GM21381 (cell line): ENCODE results near the gene PEX6.
"Not testable (repeated sequence)": the region's sequence is repeated elsewhere in the genome, so short reads cannot be mapped to it uniquely, and the experiment has no call there.

Experiments
- ATAC-seq: cut with Tn5 transposase; IDR thresholded peaks from one replicate; pipeline ENCODE4 v1.9.1; 2021; ENCODE audit warnings: mild to moderate bottlenecking, moderate library complexity; ENCODE audit not compliant: unreplicated experiment

PEX6 gene

GRCh38 chr6:43001843-43002242 lies 22.9 kb upstream of the PEX6 start:
- ATAC-seq, result no peak

- not testable (repeated sequence) for ATAC-seq
Measured at GRCh38 chr6:42998205-42998604, 19.2 kb upstream of the PEX6 start.

- no peak for ATAC-seq
Measured at GRCh38 chr6:42996513-42996912, 17.5 kb upstream of the PEX6 start.

GRCh38 chr6:42993445-42993844 lies 14.5 kb upstream of the PEX6 start:
- ATAC-seq, result no peak

GRCh38 chr6:42989923-42990322 lies 10.9 kb upstream of the PEX6 start:
- ATAC-seq, result no peak

- no peak for ATAC-seq
Measured at GRCh38 chr6:42988486-42989020, 9.6 kb upstream of the PEX6 start.

GRCh38 chr6:42987533-42988451 lies 8.8 kb upstream of the PEX6 start:
- no peak for ATAC-seq

- no peak for ATAC-seq
Measured at GRCh38 chr6:42984924-42985475, 6.0 kb upstream of the PEX6 start.

GRCh38 chr6:42984001-42984923 lies 5.3 kb upstream of the PEX6 start, which contains the start of gene PPP2R5D:
PPP2R5D (plus strand) TSS chr6:42984570; CDS start chr6:42984678, 108 bp downstream.
- peak; percentile 94 for ATAC-seq

- ATAC-seq, result no peak
Measured at GRCh38 chr6:42981836-42982235, 2.9 kb upstream of the PEX6 start.

- ATAC-seq, result no peak
Measured at GRCh38 chr6:42979523-42980177, 669 bp upstream of the PEX6 start.

GRCh38 chr6:42978487-42978838 lies 518 bp downstream of the PEX6 start:
- peak; percentile 15 for ATAC-seq

- ATAC-seq, result no peak
Measured at GRCh38 chr6:42974919-42975505, 4.0 kb downstream of the PEX6 start.

GRCh38 chr6:42973926-42974325 lies 5.1 kb downstream of the PEX6 start:
- no peak for ATAC-seq

GRCh38 chr6:42971746-42972327 lies 7.1 kb downstream of the PEX6 start:
- no peak for ATAC-seq

GRCh38 chr6:42970871-42971612 lies 7.9 kb downstream of the PEX6 start:
- no peak for ATAC-seq

GRCh38 chr6:42969934-42970333 lies 9.0 kb downstream of the PEX6 start:
- ATAC-seq, result no peak

- no peak for ATAC-seq
Measured at GRCh38 chr6:42969431-42969830, 9.6 kb downstream of the PEX6 start.

- ATAC-seq, result no peak
Measured at GRCh38 chr6:42968783-42969182, 10.2 kb downstream of the PEX6 start.
